OCI-LY1 (cell line): Measurements from ENCODE around the gene USP38.

Source experiments
- EZH2 ChIP-seq: fragments of 200-600 bp; sonication (generic), shearing (Covaris generic); IDR thresholded peaks from 2 replicates; pipeline ENCODE4 v1.8.0; 2017; ENCODE audit warnings: borderline replicate concordance, mixed run types, mild to moderate bottlenecking, antibody characterized with exemption, low read length, moderate library complexity, mixed read lengths
- TF ChIP-seq, protein P1 (sequence below): fragments of 200-600 bp; sonication (generic), shearing (Covaris generic); IDR thresholded peaks from 2 replicates; pipeline ENCODE4 v1.5.1; 2017; ENCODE audit warnings: mild to moderate bottlenecking, antibody characterized with exemption, low read length, moderate library complexity, mixed read lengths

DNA sequence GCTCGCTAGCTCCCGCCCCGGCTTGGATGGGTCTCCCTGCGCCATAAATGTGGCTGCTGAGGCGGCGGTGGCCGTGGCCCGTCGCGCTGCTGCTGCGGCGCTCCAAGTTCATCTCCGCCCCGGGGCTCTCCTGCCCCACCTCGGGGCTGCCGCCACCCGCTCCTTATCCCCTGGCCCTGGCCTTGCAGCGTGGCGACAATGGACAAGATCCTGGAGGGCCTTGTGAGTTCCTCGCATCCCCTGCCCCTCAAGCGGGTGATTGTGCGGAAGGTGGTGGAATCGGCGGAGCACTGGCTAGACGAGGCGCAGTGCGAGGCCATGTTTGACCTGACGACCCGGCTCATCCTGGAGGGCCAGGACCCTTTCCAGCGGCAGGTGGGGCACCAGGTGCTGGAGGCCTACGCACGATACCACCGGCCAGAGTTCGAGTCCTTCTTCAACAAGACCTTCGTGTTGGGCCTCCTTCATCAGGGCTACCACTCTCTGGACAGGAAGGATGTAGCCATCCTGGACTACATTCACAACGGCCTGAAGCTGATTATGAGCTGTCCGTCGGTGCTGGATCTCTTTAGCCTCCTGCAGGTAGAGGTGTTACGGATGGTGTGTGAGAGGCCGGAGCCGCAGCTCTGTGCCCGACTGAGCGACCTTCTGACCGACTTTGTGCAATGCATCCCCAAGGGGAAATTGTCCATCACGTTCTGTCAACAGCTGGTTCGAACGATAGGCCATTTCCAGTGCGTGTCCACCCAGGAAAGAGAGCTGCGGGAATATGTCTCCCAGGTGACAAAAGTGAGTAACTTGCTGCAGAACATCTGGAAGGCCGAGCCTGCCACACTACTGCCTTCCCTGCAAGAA lies 763 bp downstream of the USP38 start:
- TF ChIP-seq, protein P1, sequence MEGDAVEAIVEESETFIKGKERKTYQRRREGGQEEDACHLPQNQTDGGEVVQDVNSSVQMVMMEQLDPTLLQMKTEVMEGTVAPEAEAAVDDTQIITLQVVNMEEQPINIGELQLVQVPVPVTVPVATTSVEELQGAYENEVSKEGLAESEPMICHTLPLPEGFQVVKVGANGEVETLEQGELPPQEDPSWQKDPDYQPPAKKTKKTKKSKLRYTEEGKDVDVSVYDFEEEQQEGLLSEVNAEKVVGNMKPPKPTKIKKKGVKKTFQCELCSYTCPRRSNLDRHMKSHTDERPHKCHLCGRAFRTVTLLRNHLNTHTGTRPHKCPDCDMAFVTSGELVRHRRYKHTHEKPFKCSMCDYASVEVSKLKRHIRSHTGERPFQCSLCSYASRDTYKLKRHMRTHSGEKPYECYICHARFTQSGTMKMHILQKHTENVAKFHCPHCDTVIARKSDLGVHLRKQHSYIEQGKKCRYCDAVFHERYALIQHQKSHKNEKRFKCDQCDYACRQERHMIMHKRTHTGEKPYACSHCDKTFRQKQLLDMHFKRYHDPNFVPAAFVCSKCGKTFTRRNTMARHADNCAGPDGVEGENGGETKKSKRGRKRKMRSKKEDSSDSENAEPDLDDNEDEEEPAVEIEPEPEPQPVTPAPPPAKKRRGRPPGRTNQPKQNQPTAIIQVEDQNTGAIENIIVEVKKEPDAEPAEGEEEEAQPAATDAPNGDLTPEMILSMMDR: 0 out of 2 replicates have a peak, but pooled peaks have one; percentile 7
- no peak for TF ChIP-seq EZH2
